Coronary artery (tissue), 2 donors: ENCODE results near the gene SCUBE2.
"Not testable (repeated sequence)": the region's sequence is repeated elsewhere in the genome, so short reads cannot be mapped to it uniquely, and the experiment has no call there.

Experiments
- DNase-seq: peaks from one replicate; pipeline ENCODE4 v3.0.0-alpha.2; 2017; ENCODE audit warnings: low spot score
- H3K27ac ChIP-seq, 2 donors: fragments of 200-600 bp; sonication (generic); one replicate each; pipeline ENCODE4 v1.5.1; 2016 to 2019
- H3K4me3 ChIP-seq: fragments of 200-600 bp; sonication (generic); 2 replicates; pipeline ENCODE4 v1.5.1; 2016; ENCODE audit warnings: mild to moderate bottlenecking, moderate library complexity
- TF ChIP-seq, protein P1 (sequence below): fragments of 200-600 bp; sonication (generic); IDR thresholded peaks from one replicate; pipeline ENCODE4 v1.5.1; 2019; ENCODE audit warnings: antibody characterized with exemption

The SCUBE2 gene

DNA sequence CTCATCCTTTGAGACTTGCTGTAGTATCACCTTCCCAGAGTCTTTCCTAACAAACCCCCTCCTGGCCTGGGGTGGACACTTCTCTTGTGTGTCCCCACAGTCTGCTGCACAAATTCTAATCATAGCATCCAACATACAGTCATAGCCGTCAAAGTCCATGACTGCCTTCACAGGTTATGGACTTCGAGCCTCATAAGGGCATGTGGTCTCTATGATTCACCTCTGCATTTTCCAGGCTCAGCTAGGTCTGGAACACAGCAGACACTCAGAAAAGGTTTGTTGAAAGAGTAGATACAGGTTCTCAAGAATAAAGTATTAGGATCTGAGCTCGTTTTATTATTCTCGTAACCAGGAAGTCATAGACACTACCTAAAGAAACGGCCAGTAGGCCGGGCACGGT lies 13.2 kb upstream of the SCUBE2 start:
- no peak for DNase-seq
- TF ChIP-seq, protein P1, sequence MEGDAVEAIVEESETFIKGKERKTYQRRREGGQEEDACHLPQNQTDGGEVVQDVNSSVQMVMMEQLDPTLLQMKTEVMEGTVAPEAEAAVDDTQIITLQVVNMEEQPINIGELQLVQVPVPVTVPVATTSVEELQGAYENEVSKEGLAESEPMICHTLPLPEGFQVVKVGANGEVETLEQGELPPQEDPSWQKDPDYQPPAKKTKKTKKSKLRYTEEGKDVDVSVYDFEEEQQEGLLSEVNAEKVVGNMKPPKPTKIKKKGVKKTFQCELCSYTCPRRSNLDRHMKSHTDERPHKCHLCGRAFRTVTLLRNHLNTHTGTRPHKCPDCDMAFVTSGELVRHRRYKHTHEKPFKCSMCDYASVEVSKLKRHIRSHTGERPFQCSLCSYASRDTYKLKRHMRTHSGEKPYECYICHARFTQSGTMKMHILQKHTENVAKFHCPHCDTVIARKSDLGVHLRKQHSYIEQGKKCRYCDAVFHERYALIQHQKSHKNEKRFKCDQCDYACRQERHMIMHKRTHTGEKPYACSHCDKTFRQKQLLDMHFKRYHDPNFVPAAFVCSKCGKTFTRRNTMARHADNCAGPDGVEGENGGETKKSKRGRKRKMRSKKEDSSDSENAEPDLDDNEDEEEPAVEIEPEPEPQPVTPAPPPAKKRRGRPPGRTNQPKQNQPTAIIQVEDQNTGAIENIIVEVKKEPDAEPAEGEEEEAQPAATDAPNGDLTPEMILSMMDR = no peak
- H3K4me3 ChIP-seq = no peak overlapping the region
- no peak overlapping the region for H3K27ac ChIP-seq

- no peak overlapping the region for H3K27ac ChIP-seq
- no peak overlapping the region for H3K4me3 ChIP-seq
- TF ChIP-seq, protein P1 = no peak
- DNase-seq = no peak
Observed at GRCh38 chr11:9103542-9104276, 12.3 kb upstream of the SCUBE2 start.

DNA sequence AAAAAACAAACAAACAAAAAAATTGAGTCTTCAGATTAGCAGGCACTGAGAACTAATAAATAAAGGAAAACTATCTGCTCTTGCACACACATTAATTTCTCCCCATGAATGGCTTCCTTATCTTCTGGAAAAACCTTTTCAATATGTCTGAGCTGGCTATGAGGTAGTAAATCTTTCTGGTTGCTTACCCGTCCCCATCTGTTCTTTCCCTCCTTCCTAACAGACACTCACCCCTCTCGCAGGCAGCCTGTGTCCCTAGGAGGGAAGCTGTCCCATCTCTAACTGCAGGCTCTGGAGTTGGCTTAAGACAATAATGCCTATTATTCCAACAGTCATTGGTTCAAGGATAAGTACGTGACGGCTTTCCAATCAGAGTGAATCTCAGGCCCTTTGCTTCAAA lies 8.2 kb upstream of the SCUBE2 start:
- H3K4me3 ChIP-seq = no peak overlapping the region
- DNase-seq = no peak
- TF ChIP-seq, protein P1 = no peak
- H3K27ac ChIP-seq = no peak overlapping the region

DNA sequence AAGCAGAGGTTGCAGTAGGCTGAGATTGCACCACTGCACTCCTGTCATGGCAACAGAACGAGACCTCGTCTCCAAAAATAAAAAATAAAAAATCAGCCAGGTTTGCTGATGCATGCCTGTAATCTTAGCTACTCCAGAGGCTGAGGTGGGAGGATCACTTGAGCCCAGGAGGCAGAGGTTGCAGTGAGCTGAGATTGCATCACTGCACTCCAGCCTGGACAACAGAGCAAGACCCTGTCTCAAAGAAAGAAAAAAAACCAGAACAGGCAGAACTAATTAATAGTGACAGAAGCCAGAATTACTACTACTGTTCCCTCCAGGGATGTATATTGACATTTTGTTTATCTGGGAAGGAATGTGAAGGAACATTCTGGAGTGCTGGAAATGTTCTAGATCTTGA lies 7.1 kb upstream of the SCUBE2 start:
- DNase-seq, H3K27ac ChIP-seq, H3K4me3 ChIP-seq: not testable (repeated sequence)

- not testable (repeated sequence) for DNase-seq, H3K27ac ChIP-seq, H3K4me3 ChIP-seq
Observed at GRCh38 chr11:9097186-9097943, 6.0 kb upstream of the SCUBE2 start.

DNA sequence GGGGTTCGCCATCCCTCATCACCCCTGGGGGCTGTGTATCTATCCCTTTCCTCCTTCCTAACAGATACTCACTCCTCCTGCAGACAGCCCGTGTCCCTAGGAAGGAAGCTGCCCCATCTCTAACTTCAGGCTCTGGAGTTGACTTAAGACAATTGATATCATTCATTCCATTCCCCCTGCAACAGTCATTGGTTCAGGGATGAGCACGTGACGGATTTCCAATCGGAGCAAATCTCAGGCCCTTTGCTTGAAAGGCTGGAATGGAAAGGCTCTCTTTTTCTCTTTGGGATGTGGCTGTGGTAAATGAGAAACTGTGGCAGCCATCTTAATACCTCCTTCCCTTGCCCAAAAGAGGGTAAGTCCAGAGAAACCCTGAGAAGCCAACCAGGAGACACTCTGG lies 5.0 kb upstream of the SCUBE2 start:
- H3K27ac ChIP-seq = no peak overlapping the region
- DNase-seq = no peak
- H3K4me3 ChIP-seq = no peak overlapping the region
- TF ChIP-seq, protein P1 = no peak

DNA sequence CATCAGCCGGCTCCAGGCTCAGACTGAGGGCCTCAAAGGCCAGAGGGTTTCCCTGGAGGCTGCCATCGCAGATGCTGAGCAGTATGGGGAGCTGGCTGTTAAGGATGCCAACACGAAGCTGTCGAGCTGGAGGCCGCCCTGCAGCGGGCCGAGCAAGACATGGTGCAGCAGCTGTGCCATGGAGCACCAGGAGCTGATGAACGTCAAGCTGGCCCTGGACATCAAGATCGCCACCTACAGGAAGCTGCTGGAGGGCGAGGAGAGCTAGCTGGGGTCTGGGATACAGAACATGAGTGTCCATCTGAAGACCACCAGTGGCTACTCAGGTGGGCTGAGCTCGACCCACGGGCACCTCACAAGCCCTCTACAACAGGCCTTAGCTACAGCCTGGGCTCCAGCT lies 4.0 kb upstream of the SCUBE2 start:
- H3K27ac ChIP-seq = no peak overlapping the region
- H3K4me3 ChIP-seq = no peak overlapping the region
- no peak for DNase-seq
- TF ChIP-seq, protein P1 = no peak

DNA sequence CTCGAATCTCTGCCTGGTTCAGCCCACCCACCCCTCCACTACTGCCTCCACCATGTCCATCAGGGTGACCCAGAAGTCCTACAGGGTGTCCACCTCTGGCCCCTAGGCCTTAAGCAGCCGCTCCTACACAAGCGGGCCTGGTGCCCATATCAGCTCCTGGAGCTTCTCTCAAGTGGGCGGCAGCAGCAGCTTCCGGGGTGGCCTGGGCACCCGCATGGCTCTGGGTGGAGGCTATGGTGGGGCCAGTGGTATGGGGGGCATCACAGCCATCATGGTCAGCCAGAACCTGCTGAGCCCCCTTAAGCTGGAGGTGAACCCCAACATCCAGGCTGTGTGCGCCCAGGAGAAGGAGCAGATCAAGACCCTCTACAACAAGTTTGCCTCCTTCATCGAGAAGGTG lies 3.0 kb upstream of the SCUBE2 start:
- no peak overlapping the region for H3K4me3 ChIP-seq
- no peak for DNase-seq
- H3K27ac ChIP-seq = no peak overlapping the region
- TF ChIP-seq, protein P1 = no peak
